Effector memory CD4-positive, alpha-beta T cell (primary cell): ENCODE measurements around the gene DGKG.

ENCODE experiments used
- DNase-seq, 3 donors: peaks; one replicate each; pipeline ENCODE4 v3.0.0-alpha.2; 2020
- H3K27ac ChIP-seq: 2 replicates; pipeline ENCODE4 v1.7.0; 2013; ENCODE audit warnings: mild to moderate bottlenecking, low read length, moderate library complexity; ENCODE audit not compliant: insufficient read depth, poor library complexity, severe bottlenecking
- H3K27me3 ChIP-seq: replicated peaks from 2 replicates; pipeline ENCODE4 v1.7.0; 2013; ENCODE audit warnings: mild to moderate bottlenecking, low read length; ENCODE audit not compliant: insufficient read depth, control insufficient read depth, poor library complexity, severe bottlenecking
- H3K36me3 ChIP-seq: 2 replicates; pipeline ENCODE4 v1.7.0; 2013; ENCODE audit warnings: mild to moderate bottlenecking, low read length, moderate library complexity; ENCODE audit not compliant: control insufficient read depth, insufficient read depth
- H3K4me1 ChIP-seq: 2 replicates; pipeline ENCODE4 v1.7.0; 2013; ENCODE audit warnings: low read length, mild to moderate bottlenecking; ENCODE audit not compliant: control insufficient read depth, insufficient read depth, poor library complexity, severe bottlenecking
- H3K4me3 ChIP-seq: 2 replicates; pipeline ENCODE4 v1.7.0; 2013; ENCODE audit warnings: low read length, low read depth, mild to moderate bottlenecking; ENCODE audit not compliant: insufficient read depth, poor library complexity, severe bottlenecking
- H3K9me3 ChIP-seq: 2 replicates; pipeline ENCODE4 v1.7.0; 2013; ENCODE audit warnings: mild to moderate bottlenecking, low read length, moderate library complexity; ENCODE audit not compliant: control insufficient read depth

Gene DGKG

DNA sequence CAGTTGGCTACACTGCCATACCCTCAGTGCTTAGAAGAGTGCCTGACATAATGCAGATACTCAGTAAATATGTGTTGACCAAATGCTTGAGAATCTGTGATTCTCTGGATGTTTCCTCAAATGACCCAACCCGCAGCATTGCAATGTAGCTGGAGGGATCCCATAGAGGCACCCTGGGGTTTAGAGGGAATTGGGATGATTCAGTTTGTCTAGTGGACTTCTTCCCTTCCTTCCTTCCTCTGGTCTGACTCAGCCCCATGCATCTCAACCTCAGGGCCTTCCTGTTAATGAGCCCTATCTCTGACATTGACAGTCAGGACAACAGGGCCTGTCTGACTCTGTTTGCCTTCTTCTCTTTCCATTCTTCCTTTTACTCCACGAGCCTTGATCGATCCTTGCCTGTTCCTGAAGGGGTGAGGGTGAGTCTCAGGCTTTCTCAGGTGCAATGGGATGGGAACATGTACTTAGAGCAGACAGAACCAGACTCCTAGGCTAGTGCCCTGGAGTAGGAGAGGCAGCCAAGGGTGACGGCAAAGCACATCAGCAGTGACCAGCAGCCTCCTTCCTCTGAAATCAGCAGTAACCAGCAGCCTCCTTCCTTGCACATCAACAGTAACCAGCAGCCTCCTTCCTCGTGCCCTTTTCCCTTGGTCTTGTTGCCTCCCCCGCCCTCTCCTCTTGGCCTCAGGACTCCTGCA is 78.2 kb downstream of the DGKG start:
- Histone ChIP-seq H3K4me1 (no peaks in the 10 kb centered on the region), H3K4me3 (no peak overlapping the region), H3K36me3 (no peaks in the 10 kb centered on the region), H3K27me3 (no peaks in the 10 kb centered on the region), H3K9me3 (no peaks in the 10 kb centered on the region), H3K27ac (no peak overlapping the region)
- DNase-seq, result no peak

DNA sequence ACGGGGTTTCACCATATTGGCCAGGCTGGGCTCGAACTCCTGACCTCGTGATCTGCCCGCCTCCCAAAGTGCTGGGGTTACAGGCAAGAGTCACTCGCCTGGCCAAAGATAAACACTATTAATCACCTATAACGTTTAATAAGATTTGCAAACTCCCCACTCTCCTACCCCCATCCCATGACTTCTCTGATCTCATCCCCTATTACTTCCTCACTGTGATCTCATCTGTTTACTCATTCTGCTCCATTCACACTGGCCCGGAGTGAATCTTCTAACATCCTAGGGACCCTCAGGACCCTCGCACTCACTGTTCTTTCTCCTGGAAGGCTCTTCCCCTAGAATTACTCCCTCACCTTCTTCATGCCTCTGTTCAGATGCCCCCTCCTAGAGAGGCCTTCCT is 78.9 kb downstream of the DGKG start:
- Histone ChIP-seq H3K4me3 (no peak overlapping the region), H3K9me3 (no peaks in the 10 kb centered on the region), H3K27ac (no peak overlapping the region), H3K36me3 (no peaks in the 10 kb centered on the region), H3K4me1 (no peaks in the 10 kb centered on the region), H3K27me3 (no peaks in the 10 kb centered on the region)
- DNase-seq, result no peak

DNA sequence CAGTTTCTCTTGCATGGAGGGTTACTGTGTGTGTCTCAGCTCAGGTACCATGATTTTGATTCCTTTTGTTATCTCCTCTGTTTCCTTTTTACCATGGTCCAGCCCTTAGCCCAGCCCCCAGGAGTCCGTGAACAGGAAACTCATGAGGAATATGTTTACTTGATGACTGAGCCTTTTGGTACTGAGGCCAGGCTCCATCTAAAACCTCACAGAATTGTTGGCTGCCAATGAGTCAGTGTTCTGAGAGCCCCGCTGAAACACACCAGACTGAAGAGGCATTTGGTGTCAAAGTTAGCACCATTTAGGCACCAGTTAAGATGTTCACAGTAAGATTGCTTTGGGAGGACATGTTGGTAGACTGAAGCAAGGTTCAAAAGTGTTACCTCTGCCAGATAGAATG is 80.9 kb downstream of the DGKG start:
- DNase-seq, result no peak

DNA sequence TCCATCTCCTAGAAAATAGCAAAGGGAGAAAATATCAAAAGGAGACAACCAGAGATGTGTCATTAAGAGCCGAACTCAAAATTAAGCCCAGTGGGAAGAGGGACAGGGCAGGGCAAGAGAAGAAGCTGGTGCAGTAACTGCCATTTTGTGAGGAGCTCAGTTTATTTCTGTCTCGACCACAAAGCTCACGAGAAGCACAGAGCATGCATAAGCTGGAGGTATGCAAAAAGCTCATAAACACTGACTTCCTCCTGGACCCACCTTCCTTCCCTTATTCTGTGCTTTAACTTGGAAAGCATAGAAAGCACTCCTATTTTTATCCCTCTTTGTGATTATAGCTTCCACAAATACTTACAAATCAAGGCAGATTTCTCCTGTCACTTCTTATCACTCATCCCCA is 81.3 kb downstream of the DGKG start:
- no peaks in the 10 kb centered on the region for H3K9me3 ChIP-seq
- no peaks in the 10 kb centered on the region for H3K27me3 ChIP-seq
- DNase-seq, result no peak
- no peak overlapping the region for H3K4me3 ChIP-seq
- H3K36me3 ChIP-seq, result no peaks in the 10 kb centered on the region
- H3K27ac ChIP-seq, result no peak overlapping the region
- no peaks in the 10 kb centered on the region for H3K4me1 ChIP-seq

More for the DNA sequence above, 80.9 kb downstream of the DGKG start:
- no peaks in the 10 kb centered on the region for H3K27me3 ChIP-seq
- H3K4me1 ChIP-seq, result no peaks in the 10 kb centered on the region
- no peaks in the 10 kb centered on the region for H3K36me3 ChIP-seq
- no peaks in the 10 kb centered on the region for H3K9me3 ChIP-seq
- H3K27ac ChIP-seq, result no peak overlapping the region
- no peak overlapping the region for H3K4me3 ChIP-seq

DNA sequence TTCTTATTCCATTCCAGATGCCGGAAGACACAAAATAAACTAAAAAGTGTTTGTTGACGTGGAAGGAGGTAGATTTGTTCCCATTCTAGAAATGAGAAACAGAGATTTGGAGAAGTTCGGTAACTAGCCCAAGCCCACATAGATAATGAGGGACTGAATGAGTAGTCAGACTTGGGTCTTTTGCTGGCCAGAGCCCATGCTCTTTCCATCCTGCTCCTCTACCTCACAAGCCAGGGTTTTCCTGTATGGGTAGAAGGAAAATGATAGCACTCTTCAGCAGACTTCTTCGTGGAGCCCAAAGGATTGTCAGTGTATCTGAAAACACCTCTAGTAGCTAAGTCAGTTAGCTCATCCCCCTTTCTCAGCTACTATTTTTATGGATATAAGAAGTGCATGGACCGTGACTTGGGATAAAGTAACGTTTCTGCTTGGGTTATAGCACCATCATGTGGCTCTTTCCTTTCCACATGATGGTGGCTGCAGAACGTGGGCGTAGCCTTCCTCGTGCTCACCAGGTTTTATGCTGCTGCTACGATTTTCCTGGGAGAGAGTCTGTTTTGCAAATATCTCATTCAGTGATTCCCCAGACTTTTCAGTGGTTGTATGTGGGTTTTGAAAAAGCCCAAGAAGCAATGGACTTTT is 84.6 kb downstream of the DGKG start:
- Histone ChIP-seq H3K9me3 (no peaks in the 10 kb centered on the region), H3K4me3 (no peak overlapping the region), H3K4me1 (no peaks in the 10 kb centered on the region), H3K36me3 (no peaks in the 10 kb centered on the region), H3K27ac (no peak overlapping the region), H3K27me3 (no peaks in the 10 kb centered on the region)
- DNase-seq, result no peak

DNA sequence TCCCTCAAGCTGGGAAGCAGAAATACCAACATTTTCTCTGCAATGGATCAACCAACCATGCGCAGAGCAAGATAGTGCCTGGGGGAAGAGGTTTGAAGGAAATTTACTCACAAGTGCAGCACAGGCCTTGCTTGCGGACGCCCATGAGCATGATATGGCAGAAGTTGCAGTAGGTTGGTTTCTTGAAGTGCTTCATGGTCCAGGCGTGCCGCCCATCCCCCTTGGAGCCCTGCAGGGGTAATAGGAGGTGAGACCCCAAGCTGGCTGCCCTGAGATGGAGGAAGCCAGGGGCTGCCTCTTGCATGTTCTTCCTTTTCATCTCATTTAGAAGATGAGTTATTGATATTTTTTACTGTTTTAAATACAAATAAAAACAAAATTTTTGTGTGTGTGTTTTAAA is 86.6 kb downstream of the DGKG start:
- no peak overlapping the region for H3K27ac ChIP-seq
- H3K36me3 ChIP-seq, result no peaks in the 10 kb centered on the region
- no peak for DNase-seq
- H3K27me3 ChIP-seq, result no peaks in the 10 kb centered on the region
- no peaks in the 10 kb centered on the region for H3K4me1 ChIP-seq
- no peaks in the 10 kb centered on the region for H3K9me3 ChIP-seq
- H3K4me3 ChIP-seq, result no peak overlapping the region

DNA sequence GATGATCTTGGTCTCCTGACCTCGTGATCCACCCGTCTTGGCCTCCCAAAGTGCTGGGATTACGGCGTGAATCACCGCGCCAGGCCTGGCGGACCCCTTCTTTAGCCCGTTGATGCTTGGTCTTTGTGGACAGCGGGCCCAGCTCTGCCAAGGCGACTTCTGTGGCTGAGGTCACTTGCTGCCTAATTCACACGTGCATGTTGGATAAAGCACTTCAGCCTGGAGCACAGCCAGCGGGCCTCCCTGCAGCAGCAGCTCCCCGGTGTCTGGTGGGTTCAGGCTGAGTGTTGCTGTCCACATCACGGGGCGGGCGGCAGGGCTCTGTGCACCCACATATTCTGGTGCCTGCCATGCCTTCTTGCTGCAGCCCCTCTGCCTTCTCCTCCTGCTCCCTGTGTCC is 88.4 kb downstream of the DGKG start:
- H3K4me3 ChIP-seq, result no peak overlapping the region
- H3K9me3 ChIP-seq, result no peaks in the 10 kb centered on the region
- no peaks in the 10 kb centered on the region for H3K4me1 ChIP-seq
- no peaks in the 10 kb centered on the region for H3K36me3 ChIP-seq
- H3K27me3 ChIP-seq, result no peaks in the 10 kb centered on the region
- no peak overlapping the region for H3K27ac ChIP-seq
- DNase-seq, result no peak

DNA sequence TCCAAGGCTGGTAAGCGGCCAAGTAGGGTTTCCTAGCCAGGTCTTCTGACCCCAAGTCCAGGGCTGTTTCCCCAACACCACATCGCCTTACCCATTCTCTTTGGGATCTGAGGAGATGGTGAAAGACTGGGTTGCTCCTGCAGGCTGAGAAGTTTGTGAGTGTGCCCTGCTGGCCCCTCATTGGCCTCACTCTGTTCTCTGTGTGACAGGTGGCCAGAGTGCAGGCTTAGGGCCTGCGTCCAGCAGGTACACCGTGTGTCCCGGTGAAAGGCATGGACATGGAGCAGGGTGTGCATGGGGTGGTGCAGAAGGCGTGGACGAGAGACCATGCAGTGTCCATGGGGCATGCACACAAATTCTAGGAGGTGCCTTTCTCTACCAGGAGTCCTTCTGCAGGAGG is 91.3 kb downstream of the DGKG start:
- H3K27me3 ChIP-seq, result no peaks in the 10 kb centered on the region

DNA sequence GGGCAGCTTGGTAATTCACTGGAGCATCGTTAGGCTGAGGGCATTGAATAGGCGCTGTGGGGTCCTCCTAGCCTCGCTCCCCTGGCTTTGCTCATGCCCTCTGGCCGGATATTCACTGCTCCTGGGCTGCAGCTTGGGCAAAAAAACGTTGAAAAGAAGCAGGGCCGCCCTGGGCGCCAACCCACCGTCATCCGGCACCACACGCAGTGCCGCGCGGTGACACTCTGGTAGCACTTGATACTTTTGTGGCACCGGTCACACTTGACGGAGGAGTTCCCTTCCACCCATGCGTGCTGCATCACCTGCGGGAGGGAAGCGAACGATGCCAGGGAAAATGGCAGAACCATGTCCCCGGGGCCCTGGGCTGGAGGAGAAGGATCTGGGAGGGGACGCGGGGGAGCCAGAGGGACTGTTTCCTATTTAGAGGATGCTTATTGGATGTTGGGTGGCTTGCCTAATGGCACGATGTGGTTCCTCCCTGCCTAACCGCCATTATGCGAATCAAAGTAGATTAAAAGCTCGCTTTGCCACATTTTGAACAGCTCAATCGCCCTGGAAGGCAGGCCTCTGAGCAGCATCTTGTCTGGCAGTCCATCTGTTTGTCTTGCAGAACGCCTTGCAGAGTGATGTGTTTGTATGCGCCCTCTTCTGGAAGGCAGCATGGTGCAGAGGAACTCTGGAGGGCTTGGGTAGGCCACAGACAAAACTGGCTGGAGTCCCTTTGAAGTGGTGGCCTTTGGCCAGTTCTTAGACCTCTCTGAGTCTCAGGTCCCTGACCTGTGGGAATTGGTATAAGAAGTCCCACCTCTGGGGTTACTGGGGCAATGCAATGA is 93.2 kb downstream of the DGKG start:
- Histone ChIP-seq H3K27me3 (no peaks in the 10 kb centered on the region), H3K27ac (no peak overlapping the region), H3K4me1 (no peaks in the 10 kb centered on the region), H3K4me3 (no peak overlapping the region), H3K9me3 (no peaks in the 10 kb centered on the region), H3K36me3 (no peaks in the 10 kb centered on the region)
- DNase-seq, result no peak

More for the DNA sequence above, 91.3 kb downstream of the DGKG start:
- Histone ChIP-seq H3K9me3 (no peaks in the 10 kb centered on the region), H3K27ac (no peak overlapping the region), H3K4me1 (no peaks in the 10 kb centered on the region), H3K36me3 (no peaks in the 10 kb centered on the region), H3K4me3 (no peak overlapping the region)
- no peak for DNase-seq

DNA sequence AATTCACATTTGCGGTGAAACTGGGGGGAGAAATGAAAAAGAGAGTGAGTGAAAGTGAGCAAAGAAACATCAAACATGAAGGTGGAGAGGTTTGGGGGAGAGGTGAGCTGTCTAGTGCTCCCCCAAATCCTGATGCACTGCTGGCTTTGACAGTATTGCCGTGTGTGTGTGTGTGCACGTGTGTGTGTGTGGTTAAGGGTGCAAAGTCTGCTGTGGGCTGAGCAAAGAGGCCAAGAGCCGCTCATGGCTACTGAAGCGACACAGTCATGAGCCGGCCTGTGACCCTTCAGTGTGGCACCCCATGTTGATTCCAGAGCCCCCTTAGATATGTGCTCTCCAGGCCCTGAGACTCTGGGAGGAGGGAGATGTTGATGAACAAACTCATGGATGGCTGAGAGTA is 94.3 kb downstream of the DGKG start:
- Histone ChIP-seq H3K9me3 (no peaks in the 10 kb centered on the region), H3K27me3 (no peaks in the 10 kb centered on the region), H3K4me3 (no peak overlapping the region), H3K27ac (no peak overlapping the region), H3K4me1 (no peaks in the 10 kb centered on the region), H3K36me3 (no peaks in the 10 kb centered on the region)
- no peak for DNase-seq
